ENCODE results near the gene NFIC. TPM values are rescaled to one million over a fixed set of nuclear protein-coding genes. Genes with fewer than 3 reads are reported as not detected.

The NFIC gene
- total RNA-seq, 1 experiment from 2014 or later, result 56.3 TPM

DNA sequence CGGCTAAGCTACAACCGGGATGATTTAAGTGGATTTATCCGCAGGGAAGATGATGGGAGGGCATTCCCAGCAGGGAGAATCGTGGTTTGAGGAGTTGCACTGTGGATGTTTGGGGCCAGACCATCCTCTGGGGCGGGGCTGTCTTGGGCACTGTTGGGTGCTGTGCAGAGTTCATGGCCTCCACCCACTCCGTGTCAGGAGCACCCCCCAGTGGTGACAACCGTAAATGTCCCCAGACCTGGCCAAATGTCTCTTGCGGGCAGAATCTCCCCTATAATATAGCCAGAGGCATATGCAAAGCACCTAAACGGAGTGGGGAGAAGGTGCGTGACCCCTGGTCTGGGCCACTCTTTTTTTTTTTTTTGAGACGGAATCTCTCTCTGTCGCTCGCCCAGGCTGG, 73.7 kb downstream of the NFIC start:
- H3K27me3 Mint-ChIP-seq (ENCODE audit: unreplicated experiment), result no peaks in the 10 kb centered on the region
- H3K4me1 Mint-ChIP-seq (ENCODE audit: low read depth, unreplicated experiment), result no peaks in the 10 kb centered on the region
- H3K36me3 Mint-ChIP-seq (ENCODE audit: insufficient read depth, unreplicated experiment), result peaks cover 11% of the 10 kb centered on the region
- peak; percentile 13 for TF ChIP-seq CTCF (IDR thresholded peaks at IDR 0.05; ENCODE audit: unreplicated experiment)
- CTCF ChIA-PET, result interaction anchor here (1.4 kb wide), 1 partner anchor 114 kb away, joined by 3 read pairs; no protein-coding TSS in a partner anchor
- no peak overlapping the region for H3K4me3 Mint-ChIP-seq (ENCODE audit: low read depth, unreplicated experiment)
- no peaks in the 10 kb centered on the region for H3K9me3 Mint-ChIP-seq (ENCODE audit: low read depth, unreplicated experiment)
- no TSS peak for BruUV-seq (replicated peaks)
- intact Hi-C loops (cut with micrococcal nuclease; ENCODE audit: unreplicated experiment), result no loop called here
- H3K27ac Mint-ChIP-seq (ENCODE audit: unreplicated experiment), result no peak overlapping the region
- peak; percentile 60 for DNase-seq

DNA sequence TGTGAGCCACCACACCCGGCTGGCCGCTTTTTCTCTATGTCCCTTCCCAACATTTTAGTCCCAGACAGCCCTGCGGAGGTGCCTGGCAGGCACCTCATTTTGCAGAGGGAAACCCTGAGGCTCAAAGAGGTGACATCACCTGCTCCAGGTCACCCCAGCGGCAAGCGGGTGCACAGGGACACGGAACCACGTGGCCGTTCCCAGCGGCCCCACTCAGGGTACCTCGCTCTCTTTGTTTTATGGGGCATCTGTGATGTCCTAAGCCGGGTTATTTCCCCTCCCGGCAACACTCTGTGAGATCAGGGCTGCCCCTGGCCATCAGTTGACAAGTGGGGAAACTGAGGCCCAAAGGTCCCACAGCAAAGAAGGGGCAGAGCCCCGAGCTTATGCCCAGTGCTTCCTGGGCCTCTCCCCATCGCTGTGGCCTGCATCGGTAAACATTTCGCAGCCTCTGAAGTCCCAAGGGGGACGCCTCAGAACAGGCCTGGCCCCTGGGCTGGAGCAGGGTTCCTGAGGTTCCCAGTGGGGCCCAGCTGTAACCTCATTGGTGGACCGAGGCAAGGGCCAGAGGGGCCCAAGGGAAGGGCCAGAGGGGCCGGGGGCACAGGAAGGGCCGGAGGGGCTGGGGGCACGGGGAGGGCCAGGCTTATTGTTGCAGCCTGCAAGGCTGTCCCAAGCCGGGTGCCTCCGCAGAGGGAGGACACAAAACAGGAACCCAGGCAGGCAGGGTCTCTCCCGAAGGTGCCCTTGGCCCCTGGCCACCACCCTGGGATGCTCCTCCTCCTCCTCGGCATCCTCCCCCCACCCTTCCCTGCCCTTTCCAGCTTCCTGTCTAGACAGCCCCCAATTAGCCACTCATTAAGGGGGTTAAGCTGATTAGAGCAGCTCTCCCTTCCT, 75.0 kb downstream of the NFIC start:
- no peak for DNase-seq
- no peak for TF ChIP-seq CTCF (IDR thresholded peaks at IDR 0.05; ENCODE audit: unreplicated experiment)
- no peaks in the 10 kb centered on the region for H3K27me3 Mint-ChIP-seq (ENCODE audit: unreplicated experiment)
- CTCF ChIA-PET, result no interaction called here
- intact Hi-C loops (cut with micrococcal nuclease; ENCODE audit: unreplicated experiment), result no loop called here
- H3K36me3 Mint-ChIP-seq (ENCODE audit: insufficient read depth, unreplicated experiment), result peaks cover 5% of the 10 kb centered on the region
- no peak overlapping the region for H3K4me3 Mint-ChIP-seq (ENCODE audit: low read depth, unreplicated experiment)
- no peak overlapping the region for H3K27ac Mint-ChIP-seq (ENCODE audit: unreplicated experiment)
- BruUV-seq (replicated peaks), result no TSS peak
- H3K4me1 Mint-ChIP-seq (ENCODE audit: low read depth, unreplicated experiment), result no peaks in the 10 kb centered on the region
- H3K9me3 Mint-ChIP-seq (ENCODE audit: low read depth, unreplicated experiment), result no peaks in the 10 kb centered on the region

GRCh38 chr19:3441986-3442329, 75.6 kb downstream of the NFIC start:
- intact Hi-C loops (cut with micrococcal nuclease; ENCODE audit: unreplicated experiment), result no loop called here
- H3K27ac Mint-ChIP-seq (ENCODE audit: unreplicated experiment), result no peak overlapping the region
- no peaks in the 10 kb centered on the region for H3K9me3 Mint-ChIP-seq (ENCODE audit: low read depth, unreplicated experiment)
- BruUV-seq (replicated peaks), result no TSS peak
- no peaks in the 10 kb centered on the region for H3K27me3 Mint-ChIP-seq (ENCODE audit: unreplicated experiment)
- CTCF ChIA-PET, result no interaction called here
- H3K4me3 Mint-ChIP-seq (ENCODE audit: low read depth, unreplicated experiment), result no peak overlapping the region
- no peaks in the 10 kb centered on the region for H3K4me1 Mint-ChIP-seq (ENCODE audit: low read depth, unreplicated experiment)
- DNase-seq, result no peak
- no peak for TF ChIP-seq CTCF (IDR thresholded peaks at IDR 0.05; ENCODE audit: unreplicated experiment)
- peaks cover 5% of the 10 kb centered on the region for H3K36me3 Mint-ChIP-seq (ENCODE audit: insufficient read depth, unreplicated experiment)

DNA sequence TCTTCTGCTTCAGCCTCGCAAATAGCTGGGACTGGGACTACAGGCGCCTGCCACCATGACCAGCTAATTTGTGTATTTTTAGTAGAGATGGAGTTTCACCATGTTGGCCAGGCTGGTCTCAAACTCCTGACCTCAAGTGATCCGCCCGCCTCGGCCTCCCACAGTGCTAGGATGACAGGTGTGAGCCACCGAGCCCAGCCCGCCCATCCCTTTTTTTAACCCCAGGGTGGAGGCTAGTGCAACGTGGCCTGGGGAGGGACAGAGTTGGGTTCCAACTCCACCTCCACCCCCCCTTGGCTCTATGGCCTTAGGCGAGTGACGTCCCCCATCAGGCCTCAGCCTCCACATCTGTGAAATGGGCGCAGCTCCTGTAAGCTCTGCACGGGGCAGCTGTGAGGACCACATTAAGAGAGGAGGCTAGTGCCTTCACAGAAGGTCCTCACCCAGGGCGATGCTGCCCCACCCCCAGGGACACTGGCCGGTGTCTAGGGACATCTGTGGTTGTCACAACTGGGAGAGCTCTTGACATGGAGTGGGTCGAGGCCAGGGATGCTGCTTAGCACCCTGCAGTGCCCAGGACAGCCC, 76.2 kb downstream of the NFIC start:
- CTCF ChIA-PET, result interaction anchor here (0.7 kb wide), 1 partner anchor 17 kb away, joined by 4 read pairs; no protein-coding TSS in a partner anchor
- BruUV-seq (replicated peaks), result no TSS peak
- Mint-ChIP-seq H3K4me1 (ENCODE audit: low read depth, unreplicated experiment) (no peaks in the 10 kb centered on the region), H3K4me3 (ENCODE audit: low read depth, unreplicated experiment) (no peak overlapping the region), H3K27me3 (ENCODE audit: unreplicated experiment) (no peaks in the 10 kb centered on the region), H3K36me3 (ENCODE audit: insufficient read depth, unreplicated experiment) (peaks cover 5% of the 10 kb centered on the region), H3K9me3 (ENCODE audit: low read depth, unreplicated experiment) (no peaks in the 10 kb centered on the region), H3K27ac (ENCODE audit: unreplicated experiment) (no peak overlapping the region)
- intact Hi-C loops (cut with micrococcal nuclease; ENCODE audit: unreplicated experiment), result no loop called here
- DNase-seq, result no peak
- no peak for TF ChIP-seq CTCF (IDR thresholded peaks at IDR 0.05; ENCODE audit: unreplicated experiment)

Measured in Calu3 (cell line).